GM12878 (cell line): ENCODE data around the gene ADAM10.

Experiments
- CHD2 ChIP-seq: IDR thresholded peaks from 2 replicates; pipeline ENCODE4 v1.6.1; 2011; ENCODE audit warnings: low read depth, low read length, improper control_type of control experiment, borderline replicate concordance
- CTCF ChIP-seq, 3 experiments: IDR thresholded peaks in 2 of 3; conservative IDR thresholded peaks in 1 of 3; 2 replicates each; pipeline ENCODE4 v1.5.1; 2011; ENCODE audit warnings: low read depth in 3 of 3, low read length in 3 of 3, mild to moderate bottlenecking in 3 of 3, control low read depth in 2 of 3, moderate library complexity in 2 of 3, inconsistent platforms in 1 of 3, mixed read lengths in 1 of 3; ENCODE audit not compliant: control insufficient read depth in 2 of 3, insufficient read depth in 1 of 3; ENCODE audit errors: extremely low read depth in 1 of 3
- ESRRA ChIP-seq: IDR thresholded peaks from 2 replicates; pipeline ENCODE4 v1.6.1; 2012; ENCODE audit warnings: mild to moderate bottlenecking, low read length, improper control_type of control experiment
- USF2 ChIP-seq: IDR thresholded peaks from 2 replicates; pipeline ENCODE4 v1.6.1; 2011; ENCODE audit warnings: low read depth, low read length, improper control_type of control experiment, borderline replicate concordance

GRCh38 chr15:58779554-58779953, 30.0 kb upstream of the ADAM10 start:
- no peak for TF ChIP-seq CTCF (IDR thresholded peaks at IDR 0.05 in 2 of 3, conservative IDR thresholded peaks at IDR 0.05 in 1 of 3; ENCODE audit: control insufficient read depth in 2 of 3, extremely low read depth in 1 of 3, insufficient read depth in 1 of 3, low read depth in 3 of 3, low read length in 3 of 3)
- no peak for TF ChIP-seq USF2
- no peak for TF ChIP-seq ESRRA
- no peak for TF ChIP-seq CHD2
